AG09319 (cell line): ENCODE data around the gene STATH.

Source experiments
- DNase-seq: peaks from one replicate; pipeline ENCODE4 v3.0.0-alpha.2; 2010; ENCODE audit warnings: low read depth; ENCODE audit errors: extremely low read depth
- TF ChIP-seq, protein P1 (sequence below): IDR thresholded peaks from 2 replicates; pipeline ENCODE4 v1.5.1; 2011; ENCODE audit warnings: low read depth, mild to moderate bottlenecking, inconsistent platforms, low read length, moderate library complexity

The STATH gene

DNA sequence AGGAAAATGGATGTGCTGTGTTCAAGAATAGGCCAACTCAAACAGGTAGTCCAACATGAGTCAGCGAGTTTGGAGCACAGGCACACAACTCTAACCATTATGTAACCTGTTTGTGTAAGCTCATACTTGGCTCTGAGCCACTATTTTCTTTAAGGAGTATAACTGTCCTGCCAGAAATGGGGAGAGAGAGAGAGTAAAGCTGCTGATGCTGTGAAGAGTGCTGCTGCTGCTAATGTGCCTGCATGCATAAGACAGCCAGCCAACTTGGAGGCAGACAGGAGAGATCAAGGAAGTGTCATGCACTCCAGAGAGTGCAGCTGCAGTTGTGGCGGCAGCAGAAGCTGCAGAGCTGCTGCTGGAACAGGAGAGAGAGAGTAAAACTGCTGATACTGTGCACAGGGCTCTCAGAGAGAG is 11.7 kb upstream of the STATH start:
- no peak for DNase-seq
- TF ChIP-seq, protein P1, sequence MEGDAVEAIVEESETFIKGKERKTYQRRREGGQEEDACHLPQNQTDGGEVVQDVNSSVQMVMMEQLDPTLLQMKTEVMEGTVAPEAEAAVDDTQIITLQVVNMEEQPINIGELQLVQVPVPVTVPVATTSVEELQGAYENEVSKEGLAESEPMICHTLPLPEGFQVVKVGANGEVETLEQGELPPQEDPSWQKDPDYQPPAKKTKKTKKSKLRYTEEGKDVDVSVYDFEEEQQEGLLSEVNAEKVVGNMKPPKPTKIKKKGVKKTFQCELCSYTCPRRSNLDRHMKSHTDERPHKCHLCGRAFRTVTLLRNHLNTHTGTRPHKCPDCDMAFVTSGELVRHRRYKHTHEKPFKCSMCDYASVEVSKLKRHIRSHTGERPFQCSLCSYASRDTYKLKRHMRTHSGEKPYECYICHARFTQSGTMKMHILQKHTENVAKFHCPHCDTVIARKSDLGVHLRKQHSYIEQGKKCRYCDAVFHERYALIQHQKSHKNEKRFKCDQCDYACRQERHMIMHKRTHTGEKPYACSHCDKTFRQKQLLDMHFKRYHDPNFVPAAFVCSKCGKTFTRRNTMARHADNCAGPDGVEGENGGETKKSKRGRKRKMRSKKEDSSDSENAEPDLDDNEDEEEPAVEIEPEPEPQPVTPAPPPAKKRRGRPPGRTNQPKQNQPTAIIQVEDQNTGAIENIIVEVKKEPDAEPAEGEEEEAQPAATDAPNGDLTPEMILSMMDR, result no peak

DNA sequence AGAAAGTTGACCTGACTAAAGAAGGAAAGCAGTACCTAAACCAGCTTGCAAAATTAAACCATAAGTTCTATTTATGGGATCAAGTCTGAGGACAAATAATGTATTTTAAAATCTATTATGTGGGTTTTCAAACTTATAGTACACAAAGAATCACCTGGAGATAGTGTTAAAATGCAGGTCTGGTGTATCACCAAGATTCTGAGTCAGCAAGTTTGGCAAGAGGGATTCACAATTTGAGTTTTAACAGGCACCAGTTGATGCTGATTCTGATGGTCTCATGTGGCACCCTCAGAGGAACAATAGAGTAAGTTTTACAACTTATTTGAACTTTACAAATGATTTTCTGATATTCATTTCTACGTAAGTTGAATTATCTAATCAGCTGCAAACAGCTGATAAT is 9.1 kb upstream of the STATH start:
- TF ChIP-seq, protein P1, result no peak
- DNase-seq, result no peak

DNA sequence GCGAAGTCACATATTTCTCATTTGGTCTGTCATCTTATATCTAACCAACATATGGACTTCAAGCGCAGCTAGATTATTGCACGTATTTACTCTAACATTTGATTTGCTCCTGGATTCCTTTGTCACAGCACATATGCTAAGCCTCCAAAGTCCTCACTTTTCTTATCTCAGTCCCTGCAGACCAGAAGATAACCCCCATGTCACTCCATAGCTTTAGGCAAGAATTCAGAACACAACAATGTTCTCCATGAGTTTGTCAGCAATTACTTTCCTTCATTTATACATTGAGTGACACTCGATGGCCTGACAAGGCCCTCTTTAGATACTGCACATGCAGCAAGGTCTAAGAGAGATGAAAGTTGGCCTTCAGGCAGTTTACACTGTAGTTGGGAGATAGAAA is 4.8 kb upstream of the STATH start:
- no peak for DNase-seq
- TF ChIP-seq, protein P1, result no peak

DNA sequence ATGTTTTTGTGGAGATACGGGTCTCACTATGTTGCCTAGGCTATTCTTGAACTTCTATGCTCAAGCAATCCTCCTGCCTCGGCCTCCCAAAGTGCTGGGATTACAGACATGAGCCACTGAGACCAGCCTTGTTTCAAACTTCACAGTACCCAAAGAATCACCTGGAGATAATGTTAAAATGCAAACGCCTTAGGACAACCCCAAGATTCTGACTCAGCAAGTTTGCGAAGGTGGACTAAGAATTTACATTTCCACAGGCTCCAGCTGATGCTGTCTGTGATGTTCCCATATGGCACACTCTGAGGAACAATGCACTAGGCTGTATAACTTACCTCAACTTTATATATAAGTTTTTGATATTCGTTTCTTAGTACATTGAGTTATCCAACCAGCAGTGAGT is 984 bp upstream of the STATH start:
- TF ChIP-seq, protein P1, result no peak
- DNase-seq, result no peak

DNA sequence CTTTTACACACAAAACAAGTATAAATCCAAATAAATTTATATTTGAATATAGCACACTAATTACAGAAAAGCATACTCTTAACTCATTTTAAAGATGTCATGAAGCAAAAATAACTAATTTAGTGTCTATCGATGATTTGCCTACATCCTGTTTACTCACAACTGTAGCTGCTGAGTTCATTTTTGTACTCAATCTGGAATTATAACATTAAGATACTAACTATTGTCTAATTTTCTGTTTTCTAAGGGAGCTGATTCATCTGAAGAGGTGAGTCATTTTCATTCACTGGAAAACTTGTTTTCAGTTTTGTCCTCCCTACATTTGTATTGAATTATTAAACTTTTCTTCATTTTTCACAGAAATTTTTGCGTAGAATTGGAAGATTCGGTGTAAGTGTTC is 3.7 kb downstream of the STATH start:
- TF ChIP-seq, protein P1, result no peak
- no peak for DNase-seq

DNA sequence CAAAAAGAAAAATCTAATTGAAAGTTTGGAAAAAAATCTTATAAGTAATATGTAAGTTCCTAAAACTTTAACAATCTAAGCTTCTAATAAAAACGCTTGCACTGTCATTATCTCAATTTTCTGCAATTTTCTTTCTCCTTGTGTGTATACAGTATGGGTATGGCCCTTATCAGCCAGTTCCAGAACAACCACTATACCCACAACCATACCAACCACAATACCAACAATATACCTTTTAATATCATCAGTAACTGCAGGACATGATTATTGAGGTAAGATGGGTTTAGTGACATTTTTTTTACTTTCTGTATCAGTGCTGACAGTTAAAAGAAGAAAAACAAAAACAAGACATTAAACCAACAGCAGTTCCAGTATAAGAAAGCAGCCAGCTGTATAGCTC is 4.9 kb downstream of the STATH start:
- TF ChIP-seq, protein P1, result no peak
- no peak for DNase-seq

DNA sequence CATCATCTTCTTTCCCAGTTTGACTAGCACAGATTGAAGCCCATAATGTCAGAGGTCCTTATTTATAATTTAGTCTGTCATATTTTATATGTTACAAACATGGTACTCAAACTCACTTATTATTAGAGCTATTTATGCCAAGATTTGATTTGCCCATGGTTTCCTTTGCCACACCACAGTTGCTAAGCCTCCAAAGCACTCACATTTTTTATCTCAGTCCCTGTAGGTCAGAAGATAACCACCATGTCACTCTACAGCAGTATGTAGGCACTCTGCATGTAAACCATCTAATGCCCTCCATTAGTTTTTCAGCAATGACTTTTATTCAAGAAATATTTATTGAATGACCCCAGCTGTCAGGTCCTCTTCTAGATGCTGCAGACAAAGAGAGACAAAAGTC is 6.7 kb downstream of the STATH start:
- DNase-seq, result no peak
- TF ChIP-seq, protein P1, result no peak
